ENCODE data around the gene TWIST2.

DNA sequence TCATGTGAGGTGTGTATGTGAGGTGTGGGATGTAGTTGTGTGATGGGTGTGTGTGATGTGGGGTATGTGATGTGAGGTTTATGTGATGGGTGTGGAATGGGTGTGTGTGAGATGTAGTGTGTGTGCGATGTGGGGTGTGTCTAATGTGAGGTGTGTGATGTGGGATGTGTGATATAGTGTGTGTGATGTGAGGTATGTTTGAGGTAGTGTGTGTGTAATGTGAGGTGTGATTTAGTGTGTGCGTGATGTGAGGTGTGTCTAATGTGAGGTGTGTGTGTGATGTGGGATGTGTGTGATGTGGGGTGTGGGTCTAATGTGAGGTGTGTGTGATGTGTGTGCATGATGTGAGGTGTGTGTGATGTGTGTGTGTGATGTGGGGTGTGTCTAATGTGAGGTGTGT is 55.3 kb downstream of the TWIST2 start:
- TF ChIP-seq, protein P1, sequence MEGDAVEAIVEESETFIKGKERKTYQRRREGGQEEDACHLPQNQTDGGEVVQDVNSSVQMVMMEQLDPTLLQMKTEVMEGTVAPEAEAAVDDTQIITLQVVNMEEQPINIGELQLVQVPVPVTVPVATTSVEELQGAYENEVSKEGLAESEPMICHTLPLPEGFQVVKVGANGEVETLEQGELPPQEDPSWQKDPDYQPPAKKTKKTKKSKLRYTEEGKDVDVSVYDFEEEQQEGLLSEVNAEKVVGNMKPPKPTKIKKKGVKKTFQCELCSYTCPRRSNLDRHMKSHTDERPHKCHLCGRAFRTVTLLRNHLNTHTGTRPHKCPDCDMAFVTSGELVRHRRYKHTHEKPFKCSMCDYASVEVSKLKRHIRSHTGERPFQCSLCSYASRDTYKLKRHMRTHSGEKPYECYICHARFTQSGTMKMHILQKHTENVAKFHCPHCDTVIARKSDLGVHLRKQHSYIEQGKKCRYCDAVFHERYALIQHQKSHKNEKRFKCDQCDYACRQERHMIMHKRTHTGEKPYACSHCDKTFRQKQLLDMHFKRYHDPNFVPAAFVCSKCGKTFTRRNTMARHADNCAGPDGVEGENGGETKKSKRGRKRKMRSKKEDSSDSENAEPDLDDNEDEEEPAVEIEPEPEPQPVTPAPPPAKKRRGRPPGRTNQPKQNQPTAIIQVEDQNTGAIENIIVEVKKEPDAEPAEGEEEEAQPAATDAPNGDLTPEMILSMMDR (conservative IDR thresholded peaks at IDR 0.05), result no peak
- no peak for TF ChIP-seq EZH2 (IDR thresholded peaks at IDR 0.05; ENCODE audit: low read depth)
